ENCODE measurements around the gene SLC25A21. TPM values are rescaled to one million over a fixed set of nuclear protein-coding genes. Genes with fewer than 3 reads are reported as not detected.
"Not testable (repeated sequence)": the region's sequence is repeated elsewhere in the genome, so short reads cannot be mapped to it uniquely, and the experiment has no call there.

SLC25A21 gene
- total RNA-seq, 1 donor from 2014 or later = 1.2 TPM

- not testable (repeated sequence) for DNase-seq (ENCODE audit: low spot score); H3K4me1 Mint-ChIP-seq (ENCODE audit: unreplicated experiment); H3K27ac Mint-ChIP-seq (ENCODE audit: unreplicated experiment); H3K27me3 Mint-ChIP-seq (ENCODE audit: unreplicated experiment); H3K4me3 Mint-ChIP-seq (ENCODE audit: unreplicated experiment)
- Mint-ChIP-seq H3K36me3 (ENCODE audit: low read depth, unreplicated experiment) (peaks cover 32% of the 10 kb centered on the region), H3K9me3 (ENCODE audit: unreplicated experiment) (peaks cover 20% of the 10 kb centered on the region)
These were observed 33.5 kb upstream of the SLC25A21 start for GRCh38 chr14:37205623-37206605.

- no peak for TF ChIP-seq CTCF (IDR thresholded peaks at IDR 0.05; ENCODE audit: unreplicated experiment)
- Mint-ChIP-seq H3K4me3 (ENCODE audit: unreplicated experiment) (no peak overlapping the region), H3K4me1 (ENCODE audit: unreplicated experiment) (peaks cover 3% of the 10 kb centered on the region), H3K27ac (ENCODE audit: unreplicated experiment) (no peak overlapping the region), H3K27me3 (ENCODE audit: unreplicated experiment) (peaks cover 2% of the 10 kb centered on the region), H3K36me3 (ENCODE audit: low read depth, unreplicated experiment) (peaks cover 22% of the 10 kb centered on the region), H3K9me3 (ENCODE audit: unreplicated experiment) (peaks cover 20% of the 10 kb centered on the region)
- no peak for DNase-seq (ENCODE audit: low spot score)
These were observed 31.0 kb upstream of the SLC25A21 start for GRCh38 chr14:37203423-37203822.

GRCh38 chr14:37202812-37203211, 30.4 kb upstream of the SLC25A21 start:
- H3K36me3 Mint-ChIP-seq (ENCODE audit: low read depth, unreplicated experiment) = peaks cover 22% of the 10 kb centered on the region
- no peak overlapping the region for H3K4me3 Mint-ChIP-seq (ENCODE audit: unreplicated experiment)
- peaks cover 20% of the 10 kb centered on the region for H3K9me3 Mint-ChIP-seq (ENCODE audit: unreplicated experiment)
- H3K27ac Mint-ChIP-seq (ENCODE audit: unreplicated experiment) = no peak overlapping the region
- DNase-seq (ENCODE audit: low spot score) = no peak
- TF ChIP-seq CTCF (IDR thresholded peaks at IDR 0.05; ENCODE audit: unreplicated experiment) = no peak
- H3K4me1 Mint-ChIP-seq (ENCODE audit: unreplicated experiment) = peaks cover 6% of the 10 kb centered on the region
- peaks cover 2% of the 10 kb centered on the region for H3K27me3 Mint-ChIP-seq (ENCODE audit: unreplicated experiment)

GRCh38 chr14:37202265-37202664, 29.9 kb upstream of the SLC25A21 start:
- Mint-ChIP-seq H3K27me3 (ENCODE audit: unreplicated experiment) (peaks cover 3% of the 10 kb centered on the region), H3K4me3 (ENCODE audit: unreplicated experiment) (no peak overlapping the region), H3K9me3 (ENCODE audit: unreplicated experiment) (peaks cover 19% of the 10 kb centered on the region), H3K36me3 (ENCODE audit: low read depth, unreplicated experiment) (peaks cover 22% of the 10 kb centered on the region), H3K4me1 (ENCODE audit: unreplicated experiment) (peaks cover 6% of the 10 kb centered on the region), H3K27ac (ENCODE audit: unreplicated experiment) (no peak overlapping the region)
- DNase-seq (ENCODE audit: low spot score) = no peak
- TF ChIP-seq CTCF (IDR thresholded peaks at IDR 0.05; ENCODE audit: unreplicated experiment) = no peak

- H3K36me3 Mint-ChIP-seq (ENCODE audit: low read depth, unreplicated experiment) = peaks cover 16% of the 10 kb centered on the region
- peaks cover 6% of the 10 kb centered on the region for H3K4me1 Mint-ChIP-seq (ENCODE audit: unreplicated experiment)
- H3K9me3 Mint-ChIP-seq (ENCODE audit: unreplicated experiment) = peaks cover 13% of the 10 kb centered on the region
- DNase-seq (ENCODE audit: low spot score) = no peak
- H3K4me3 Mint-ChIP-seq (ENCODE audit: unreplicated experiment) = no peak overlapping the region
- peaks cover 2% of the 10 kb centered on the region for H3K27me3 Mint-ChIP-seq (ENCODE audit: unreplicated experiment)
- no peak overlapping the region for H3K27ac Mint-ChIP-seq (ENCODE audit: unreplicated experiment)
- TF ChIP-seq CTCF (IDR thresholded peaks at IDR 0.05; ENCODE audit: unreplicated experiment) = no peak
These were observed 29.3 kb upstream of the SLC25A21 start for GRCh38 chr14:37201724-37202123.

All from endothelial cell (in vitro differentiated cells).